NCI-H1105 treated with DMSO at 0.1 percent for 48 hours (cell line): ENCODE measurements around the gene ELK4.
"Not testable (repeated sequence)": the region's sequence is repeated elsewhere in the genome, so short reads cannot be mapped to it uniquely, and the experiment has no call there.

ENCODE experiments used
- DNase-seq: peaks from one replicate; lab custom pipeline; 2025; lab: John Stamatoyannopoulos, UW

Gene ELK4

DNA sequence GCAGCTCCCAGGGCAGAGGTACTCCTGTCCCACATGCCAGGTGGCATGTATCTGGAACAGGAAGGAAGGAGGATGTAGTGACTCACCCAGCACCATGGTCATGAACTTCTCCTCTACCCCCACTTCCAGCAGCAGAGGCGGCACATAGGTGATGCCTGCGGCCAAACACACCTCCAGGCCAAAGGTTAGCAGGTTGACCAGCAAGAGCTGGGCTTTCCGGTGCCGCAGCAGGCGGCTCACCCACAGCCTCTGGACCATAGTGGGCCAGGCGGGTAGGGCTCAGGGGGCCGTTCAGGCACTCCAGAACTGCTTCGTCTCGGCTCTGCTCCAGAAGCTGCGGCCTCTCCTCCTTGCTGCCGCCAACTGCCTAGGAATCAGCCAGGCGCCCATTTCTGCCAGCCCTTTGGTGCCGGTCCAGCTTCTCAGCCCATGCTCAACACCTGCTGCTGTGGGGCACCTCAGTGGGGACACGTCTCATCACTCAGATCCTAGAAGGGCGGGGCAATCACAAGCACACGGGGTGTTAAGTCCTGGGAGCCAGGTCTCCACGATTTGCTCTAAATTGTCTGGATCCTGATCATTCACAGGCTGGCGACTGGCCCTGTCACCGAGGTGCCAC lies 32.7 kb upstream of the ELK4 start:
- peak; percentile 29 for DNase-seq

DNA sequence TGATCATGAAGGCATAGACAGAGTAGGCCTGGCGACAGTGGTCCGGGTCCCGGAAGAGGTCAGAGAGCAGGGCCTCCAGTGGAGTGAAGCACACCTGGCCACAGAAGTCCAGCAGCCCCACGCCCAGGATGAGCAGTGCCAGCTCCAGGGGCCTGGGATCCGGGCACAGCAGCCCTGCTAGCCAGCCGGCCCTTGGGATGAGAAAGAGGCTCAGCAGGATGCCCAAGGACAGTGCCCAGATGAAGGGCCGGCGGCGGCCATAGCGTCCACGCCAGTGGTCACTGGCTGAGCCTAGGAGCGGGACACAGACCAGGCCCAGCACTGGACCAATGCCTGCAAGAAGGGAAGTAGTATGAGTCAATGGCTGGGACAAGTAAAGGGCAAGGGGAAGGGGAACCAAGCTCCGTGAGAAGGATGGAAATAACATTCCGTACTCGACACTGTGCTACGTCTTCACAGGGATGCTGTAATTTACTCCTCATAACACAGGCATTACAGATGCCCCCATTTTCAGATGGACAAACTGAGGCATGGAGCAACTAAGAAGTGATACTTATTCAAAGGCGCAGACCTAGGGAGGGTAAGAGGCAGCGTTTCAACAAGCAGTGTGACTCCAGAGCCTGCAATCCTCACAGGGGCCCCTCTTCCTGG lies 31.6 kb upstream of the ELK4 start:
- DNase-seq: no peak

- no peak for DNase-seq
Observed at GRCh38 chr1:205662791-205663190, 31.0 kb upstream of the ELK4 start.

DNA sequence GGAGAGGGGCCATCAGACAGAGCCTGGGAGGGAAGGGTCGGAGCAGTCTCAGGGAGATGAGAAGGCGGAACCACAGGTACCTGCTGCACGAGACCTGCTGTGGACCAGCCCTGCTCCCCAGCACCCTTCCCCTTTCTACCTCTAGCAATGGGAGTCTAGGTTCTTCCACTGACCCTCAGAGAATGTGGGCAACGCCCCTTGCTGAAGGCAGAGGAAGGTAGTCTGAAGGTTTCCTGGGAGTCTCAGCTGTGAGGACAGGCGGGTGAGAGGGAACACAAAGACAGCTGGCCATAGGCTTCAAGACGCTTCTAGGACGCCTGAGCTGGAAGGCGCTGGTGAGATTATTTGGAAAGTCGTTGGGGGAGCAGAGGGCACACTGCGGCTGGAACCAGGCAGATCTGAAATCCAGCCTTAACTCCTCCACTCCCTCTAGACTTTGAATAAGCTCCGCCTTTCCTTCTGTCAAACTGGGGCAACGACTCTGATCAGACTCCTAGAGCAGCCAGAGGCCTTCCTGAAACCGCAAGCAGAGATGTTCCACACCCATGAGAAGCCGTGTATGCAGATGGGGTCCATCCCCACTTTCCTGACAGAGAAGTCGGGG lies 30.4 kb upstream of the ELK4 start:
- DNase-seq: no peak

DNA sequence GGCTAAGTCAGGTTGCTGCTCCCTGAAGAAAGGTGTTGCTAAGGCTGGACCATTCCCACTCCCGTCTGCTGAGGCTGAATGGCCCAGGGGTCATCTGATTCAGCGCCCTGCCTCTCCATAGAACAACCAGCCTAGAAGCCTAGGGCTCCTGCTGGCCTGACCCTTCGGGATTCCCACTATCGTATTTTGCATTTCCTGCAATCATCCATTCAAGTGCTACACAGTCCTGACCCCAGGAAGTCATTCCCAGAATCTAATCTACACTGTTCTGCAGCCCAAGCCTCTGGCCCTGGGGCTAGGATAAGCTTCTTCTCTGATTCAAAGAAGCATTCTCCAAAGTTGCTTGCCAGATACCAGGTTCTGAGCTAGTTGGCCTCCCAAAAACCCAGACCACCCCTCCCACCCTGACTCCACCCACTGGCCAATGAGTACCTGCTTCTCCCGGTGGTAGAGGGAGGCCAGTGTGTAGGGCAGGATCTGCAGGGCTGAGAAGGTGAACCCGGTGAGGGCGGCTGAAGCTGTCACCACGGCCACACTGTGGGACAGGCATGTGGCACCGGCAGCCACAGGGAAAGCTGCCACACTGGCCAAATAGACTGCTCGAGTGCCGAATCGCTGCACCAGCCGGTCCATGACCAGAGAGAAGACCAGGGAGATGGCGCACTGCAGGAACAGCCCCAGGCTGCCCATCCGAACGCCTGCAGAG lies 29.8 kb upstream of the ELK4 start:
- no peak for DNase-seq

- no peak for DNase-seq
Observed at GRCh38 chr1:205660361-205660760, 28.6 kb upstream of the ELK4 start.

DNA sequence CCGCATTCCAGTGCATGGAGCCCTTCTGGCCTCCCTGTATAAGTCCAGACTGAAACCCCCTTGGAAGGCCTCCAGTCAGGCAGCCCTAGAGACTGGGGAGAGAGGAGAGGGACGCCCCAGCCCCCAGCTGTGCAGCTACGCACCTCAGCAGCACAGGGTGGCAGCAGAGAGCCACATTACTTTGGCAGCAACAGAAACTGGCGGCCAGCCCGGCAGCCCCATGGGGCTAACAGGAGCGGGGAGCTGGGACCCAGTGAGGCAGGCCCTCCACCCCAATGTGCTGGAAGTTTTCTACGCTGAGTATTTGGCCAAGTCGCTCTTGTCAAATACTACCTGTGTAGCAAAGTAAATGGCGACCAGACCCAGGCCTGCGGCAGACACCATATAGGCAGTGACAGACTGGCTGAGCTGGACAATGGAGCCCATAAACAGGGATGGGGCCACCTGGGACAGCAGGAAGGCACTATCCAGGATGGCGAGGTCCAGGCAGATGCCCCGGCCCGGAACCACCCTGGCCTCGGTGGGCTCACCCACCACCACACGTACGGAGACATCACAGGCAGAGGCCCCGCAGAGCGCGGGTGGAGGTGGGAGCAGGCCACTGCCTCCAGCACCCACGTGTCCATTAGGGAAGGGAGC lies 27.3 kb upstream of the ELK4 start:
- DNase-seq: peak; percentile 40

GRCh38 chr1:205656236-205656635 lies 24.4 kb upstream of the ELK4 start:
- no peak for DNase-seq

- no peak for DNase-seq
Observed at GRCh38 chr1:205652984-205653383, 21.2 kb upstream of the ELK4 start.

DNA sequence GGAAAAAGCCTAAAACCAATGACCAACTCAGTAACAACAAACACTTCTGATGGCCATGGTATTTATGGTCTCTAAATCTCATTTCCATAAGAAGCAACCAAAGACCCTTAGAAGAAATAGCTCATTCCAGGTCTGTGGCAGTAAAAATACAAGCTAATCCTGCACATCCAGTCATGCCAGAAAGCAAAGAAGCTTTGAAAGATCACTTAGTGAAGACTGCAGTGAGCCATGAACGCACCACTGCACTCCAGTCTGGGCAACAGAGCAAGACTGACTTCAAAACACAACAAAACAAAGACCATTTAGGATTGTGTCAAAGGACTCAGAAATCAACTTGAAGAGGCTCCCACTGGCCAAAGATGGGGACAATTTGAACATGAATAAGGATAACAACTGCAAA lies 18.4 kb upstream of the ELK4 start:
- no peak for DNase-seq

- no peak for DNase-seq
Observed at GRCh38 chr1:205645519-205645918, 13.7 kb upstream of the ELK4 start.

DNA sequence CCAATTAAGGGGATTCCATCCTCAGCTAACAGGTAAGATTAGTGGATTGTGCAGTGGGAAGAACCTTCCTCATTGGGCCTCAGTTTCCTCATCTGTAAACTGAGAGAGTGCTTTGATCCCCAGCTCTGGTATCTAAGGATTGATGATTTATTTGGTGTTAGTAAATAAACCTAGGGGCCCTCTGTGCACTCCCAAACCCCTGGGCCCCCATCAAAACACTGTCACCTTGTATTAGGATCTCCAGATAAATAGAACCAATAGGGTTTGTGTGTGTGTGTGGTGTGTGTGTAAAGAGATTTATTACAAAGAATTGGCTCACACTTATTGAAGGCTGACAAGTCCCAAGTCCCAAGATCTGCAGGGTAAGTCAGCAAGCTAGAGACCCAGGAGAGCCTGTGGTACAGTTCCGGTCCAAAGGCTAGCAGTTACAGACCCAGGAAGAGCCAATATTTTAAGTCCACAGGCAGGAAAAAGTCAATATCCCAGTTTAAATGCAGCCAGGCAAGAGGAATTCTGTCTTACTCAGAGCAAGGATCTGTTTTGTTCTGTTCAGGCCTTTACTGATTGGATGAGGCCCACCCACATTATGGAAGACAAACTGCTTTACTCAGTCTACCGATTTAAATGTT lies 11.0 kb upstream of the ELK4 start:
- no peak for DNase-seq

DNA sequence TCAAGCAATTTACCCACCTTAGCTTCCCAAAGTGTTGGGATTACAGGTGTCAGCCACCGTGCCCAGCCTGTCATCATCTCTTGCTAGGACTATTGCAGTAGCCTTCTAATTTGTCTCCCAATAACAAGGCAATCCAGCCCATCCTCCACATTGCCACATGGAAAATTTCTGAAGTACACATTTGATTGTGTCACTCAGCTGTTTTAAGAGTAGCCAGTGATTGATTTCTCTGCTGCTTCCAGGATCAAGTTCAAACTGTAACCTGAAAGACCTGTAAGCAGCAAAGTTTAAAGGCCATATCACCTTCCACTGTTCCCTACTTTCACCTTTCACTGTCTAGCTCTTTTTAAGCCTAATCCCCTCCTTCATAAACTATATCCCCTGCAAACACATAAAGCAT lies 7.8 kb upstream of the ELK4 start:
- no peak for DNase-seq

- DNase-seq: no peak
Observed at GRCh38 chr1:205637854-205638468, 6.2 kb upstream of the ELK4 start.

DNA sequence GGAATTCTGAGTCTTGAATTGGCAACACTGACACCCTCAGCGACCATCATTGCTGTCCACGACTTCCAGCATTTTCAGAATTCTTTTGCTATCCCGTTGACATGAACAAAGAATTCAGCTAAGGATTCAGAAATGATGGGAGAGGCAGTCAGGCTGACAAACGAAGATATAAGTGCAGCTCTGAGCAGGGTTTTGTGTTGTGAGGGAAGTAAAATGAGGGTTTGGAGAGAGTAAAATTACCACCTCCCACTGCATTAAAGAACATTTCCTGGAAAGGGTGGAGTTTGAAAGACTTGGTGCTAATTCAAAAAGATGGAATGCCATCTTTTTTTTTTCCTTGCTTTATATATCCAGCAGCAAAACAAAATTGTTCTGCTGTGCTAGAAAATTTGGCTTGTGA lies 4.9 kb upstream of the ELK4 start:
- DNase-seq: no peak

DNA sequence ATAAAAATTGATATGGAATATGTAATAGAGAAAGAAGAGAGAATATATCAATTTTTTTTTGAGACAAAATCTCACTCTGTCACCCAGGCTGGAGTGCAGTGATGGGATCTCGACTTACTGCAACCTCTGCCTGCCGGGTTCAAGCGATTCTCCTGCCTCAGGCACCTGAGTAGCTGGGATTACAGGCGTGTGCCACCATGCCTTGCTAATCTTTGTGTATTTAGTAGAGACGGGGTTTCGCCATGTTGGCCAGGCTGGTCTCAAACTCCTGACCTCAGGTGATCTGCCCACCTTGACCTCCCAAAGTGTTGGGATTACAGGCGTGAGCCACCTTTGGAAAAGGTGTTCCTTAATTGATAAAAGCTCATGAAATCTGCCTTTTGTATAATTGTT lies 4.3 kb upstream of the ELK4 start:
- DNase-seq: not testable (repeated sequence)

GRCh38 chr1:205633421-205633976 lies 1.7 kb upstream of the ELK4 start:
- no peak for DNase-seq

DNA sequence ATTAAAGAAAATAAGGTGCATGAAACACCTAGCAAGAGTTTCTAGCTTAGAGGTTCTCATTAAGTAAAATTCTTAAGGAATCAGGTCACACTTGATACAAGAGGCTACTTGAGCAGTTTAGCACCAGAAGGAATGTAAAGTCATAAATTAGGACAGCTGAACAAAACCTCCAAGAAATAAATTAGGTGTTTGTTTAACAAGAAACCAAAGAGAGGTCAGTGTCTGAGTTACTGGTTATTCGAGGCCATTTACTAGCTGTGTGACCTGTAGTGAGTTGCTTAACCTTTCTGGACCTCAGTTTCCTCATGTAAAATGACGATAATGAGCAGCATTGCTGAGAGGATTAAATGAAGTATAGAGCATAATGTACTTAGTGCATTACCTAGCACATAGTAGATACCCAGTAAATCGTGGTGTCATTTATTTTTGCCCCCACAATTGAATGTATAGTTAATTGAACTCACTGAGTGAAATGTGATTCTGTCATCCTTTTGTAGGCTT lies 908 bp upstream of the ELK4 start:
- DNase-seq: no peak

DNA sequence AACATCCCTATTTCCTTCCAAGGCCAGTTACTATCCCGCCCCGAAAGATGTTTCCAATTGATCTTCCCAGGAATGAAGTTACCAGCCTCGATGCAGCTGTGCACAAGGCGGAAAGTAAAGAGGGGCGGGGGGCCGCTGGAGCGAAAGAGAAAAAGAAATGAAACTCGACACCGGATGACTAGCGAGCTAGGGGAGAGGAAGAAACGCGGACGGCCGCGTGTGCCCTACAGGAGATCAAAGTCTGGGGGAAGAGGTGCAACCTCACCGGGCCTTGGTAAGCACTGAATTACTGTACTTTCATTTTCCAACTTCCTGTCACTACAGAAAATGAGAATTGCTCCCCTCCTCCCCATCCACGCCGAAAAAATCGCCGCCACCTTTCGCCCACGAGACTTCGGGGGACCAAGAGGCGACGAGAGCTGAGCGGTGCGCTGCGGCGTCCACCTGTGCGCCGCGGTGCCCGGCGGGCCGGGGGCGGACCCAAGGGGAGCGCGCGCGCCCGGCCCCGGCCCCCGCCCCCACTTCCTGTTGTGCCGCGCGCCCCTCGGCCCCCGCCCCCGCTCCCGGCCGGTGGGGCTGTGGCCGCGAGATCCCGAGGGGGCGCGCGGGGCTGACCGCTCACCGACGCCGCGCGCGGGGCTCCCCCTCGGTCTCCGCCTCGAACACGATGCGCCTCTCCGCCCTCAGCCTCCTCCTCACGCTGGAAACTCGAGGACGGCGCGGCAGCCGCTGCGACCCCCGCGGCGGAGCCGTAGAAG lies 622 bp downstream of the ELK4 start:
- DNase-seq: peak; percentile 88

DNA sequence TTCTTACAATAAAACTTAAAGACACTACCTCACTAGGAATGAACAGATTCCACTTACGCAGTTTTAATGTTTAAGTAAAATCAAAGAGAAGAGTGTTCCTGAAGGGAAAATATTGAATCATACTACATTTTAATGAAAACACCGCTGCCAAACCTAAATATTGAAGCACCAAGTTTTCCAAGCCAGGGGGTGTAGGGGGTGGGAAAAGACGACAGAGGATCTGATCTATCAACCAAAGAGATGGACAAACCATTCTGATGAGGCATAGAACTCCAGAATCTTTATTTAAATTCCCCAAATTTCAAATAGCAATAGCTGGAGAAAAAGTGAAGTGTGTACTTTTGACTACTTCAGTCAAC lies 1.2 kb downstream of the ELK4 start:
- DNase-seq: no peak

GRCh38 chr1:205630241-205630640 lies 1.6 kb downstream of the ELK4 start:
- DNase-seq: no peak
